LNCaP clone FGC (cell line): ENCODE results near the gene GPR68.
"Not testable (repeated sequence)": the region's sequence is repeated elsewhere in the genome, so short reads cannot be mapped to it uniquely, and the experiment has no call there.

Experiments used
- DNase-seq: peaks from one replicate; pipeline ENCODE4 v3.0.0-alpha.2; 2011; ENCODE audit warnings: low read depth
- H3K4me3 ChIP-seq: 2 replicates; pipeline ENCODE4 v1.5.1; 2011; ENCODE audit warnings: mild to moderate bottlenecking, low read depth, low read length, control low read depth
- CTCF ChIP-seq: IDR thresholded peaks from 2 replicates; pipeline ENCODE4 v1.5.1; 2012; ENCODE audit warnings: mild to moderate bottlenecking; ENCODE audit not compliant: control insufficient read depth, insufficient read depth; ENCODE audit errors: extremely low read depth

The GPR68 gene

GRCh38 chr14:91214306-91214705, 30.2 kb downstream of the GPR68 start:
- H3K4me3 ChIP-seq: no peak overlapping the region
- TF ChIP-seq CTCF: no peak
- DNase-seq: no peak

- no peak for DNase-seq
- H3K4me3 ChIP-seq: no peak overlapping the region
- no peak for TF ChIP-seq CTCF
Measured at GRCh38 chr14:91211017-91211416, 33.5 kb downstream of the GPR68 start.

GRCh38 chr14:91207008-91207407, 37.5 kb downstream of the GPR68 start:
- no peak overlapping the region for H3K4me3 ChIP-seq
- DNase-seq: no peak
- no peak for TF ChIP-seq CTCF

GRCh38 chr14:91205459-91205858, 39.0 kb downstream of the GPR68 start:
- no peak for TF ChIP-seq CTCF
- no peak overlapping the region for H3K4me3 ChIP-seq

DNA sequence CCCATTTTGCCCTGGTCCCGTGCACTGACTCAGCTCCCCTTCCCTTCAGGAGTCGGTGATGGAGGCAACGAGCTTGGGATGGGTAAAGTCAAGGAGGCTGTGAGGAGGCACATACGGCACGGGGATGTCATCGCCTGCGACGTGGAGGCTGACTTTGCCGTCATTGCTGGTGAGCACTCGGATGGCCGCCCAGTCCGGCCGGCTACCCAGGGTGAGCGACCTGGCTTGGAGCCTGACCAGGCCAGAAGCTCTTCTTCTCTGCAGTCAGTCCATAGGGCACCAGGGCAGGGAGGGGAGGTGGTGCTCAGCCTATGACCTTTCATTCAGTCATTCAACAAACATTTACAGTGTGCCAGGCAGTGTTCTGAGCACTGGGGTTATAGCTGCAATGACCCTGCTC, 39.8 kb downstream of the GPR68 start:
- H3K4me3 ChIP-seq: no peak overlapping the region
- no peak for TF ChIP-seq CTCF
- no peak for DNase-seq

More at GRCh38 chr14:91205459-91205858, 39.0 kb downstream of the GPR68 start:
- no peak for DNase-seq

DNA sequence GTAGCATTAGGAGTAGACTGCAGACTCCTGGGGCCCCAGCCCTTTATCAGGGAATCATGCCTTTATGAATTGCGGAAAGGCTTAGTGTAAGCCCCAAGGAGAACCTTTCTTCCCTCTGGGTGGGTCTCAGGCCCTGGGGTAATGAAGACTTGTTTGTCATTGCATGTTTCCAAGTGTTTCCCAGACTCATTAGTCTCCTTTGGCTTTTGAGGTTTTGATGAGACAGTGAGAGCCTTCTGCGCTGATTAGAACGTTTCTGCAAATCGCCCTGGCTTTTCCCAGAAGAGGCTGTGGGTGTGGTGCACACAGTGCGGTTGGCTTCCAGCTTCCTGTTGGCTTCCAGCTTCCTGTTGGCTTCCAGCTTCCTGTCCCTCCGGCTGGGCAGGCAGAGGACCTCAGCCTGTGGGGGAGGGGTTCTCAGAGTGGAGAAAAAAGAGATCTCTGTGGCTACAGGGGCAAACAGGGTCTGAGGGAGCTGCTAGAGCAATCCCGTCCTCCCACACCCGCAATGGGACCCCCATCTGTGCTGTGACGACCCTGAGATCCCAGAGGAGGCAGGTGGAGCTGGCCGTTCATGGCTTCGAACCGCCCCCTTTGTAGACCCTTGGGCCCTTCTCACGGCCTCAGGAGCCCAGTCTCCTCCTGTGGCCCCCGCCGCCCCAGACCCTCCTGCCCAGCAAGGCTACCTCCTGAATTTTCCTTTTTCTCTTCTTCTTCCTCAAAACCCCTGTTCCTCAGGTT, 42.1 kb downstream of the GPR68 start:
- TF ChIP-seq CTCF: no peak
- peak; percentile 61 for DNase-seq
- H3K4me3 ChIP-seq: no peak overlapping the region

DNA sequence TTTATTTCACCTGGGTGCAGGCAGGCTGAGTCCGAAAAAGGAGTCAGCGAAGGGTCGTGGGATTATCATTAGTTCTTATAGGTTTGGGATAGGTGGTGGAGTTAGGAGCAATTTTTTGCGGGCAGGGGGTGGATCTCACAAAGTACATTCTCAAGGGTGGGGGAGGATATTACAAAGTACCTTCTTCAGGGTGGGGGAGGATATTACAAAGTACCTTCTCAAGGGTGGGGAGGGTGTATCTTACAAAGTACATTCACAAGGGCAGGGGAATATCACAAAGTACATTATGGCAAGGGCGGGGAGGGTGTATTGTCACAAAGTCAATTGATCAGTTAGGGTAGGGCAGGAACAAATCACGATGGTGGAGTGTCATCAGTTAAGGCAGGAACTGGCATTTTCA, 43.7 kb downstream of the GPR68 start:
- DNase-seq, H3K4me3 ChIP-seq: not testable (repeated sequence)
